Right forelimb (tissue), 1 donor: ENCODE measurements around the gene DYSF.

Source experiments
- DNase-seq: peaks from one replicate; pipeline ENCODE4 v3.0.0-alpha.2; 2018

Gene DYSF

DNA sequence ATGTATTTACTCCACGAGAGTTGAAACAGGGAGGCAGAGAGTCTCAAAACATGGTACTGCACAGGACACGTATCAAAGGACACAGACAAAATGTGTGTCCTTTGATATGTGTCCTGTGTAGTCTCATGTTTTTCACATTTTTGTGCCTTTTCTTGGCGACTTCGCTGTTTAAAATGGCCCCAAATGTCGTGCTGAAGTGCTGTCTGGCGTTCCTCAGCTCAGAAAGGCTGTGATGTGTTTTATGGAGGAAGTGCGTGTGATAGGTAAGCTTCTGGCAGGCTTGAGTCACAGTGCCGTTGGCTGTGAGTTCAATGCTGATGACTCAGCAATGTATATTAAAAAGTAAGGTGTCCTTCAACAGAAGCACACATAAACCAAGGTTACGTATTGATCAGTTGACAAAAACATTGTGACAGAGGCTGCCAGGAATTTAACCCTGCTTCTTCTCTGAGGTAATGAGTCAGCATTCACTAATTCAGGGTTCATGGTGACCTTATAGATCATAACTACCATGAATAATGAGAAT, 78.2 kb downstream of the DYSF start:
- DNase-seq = no peak

GRCh38 chr2:71532327-71532726, 79.0 kb downstream of the DYSF start:
- no peak for DNase-seq

GRCh38 chr2:71534201-71534600, 80.8 kb downstream of the DYSF start:
- DNase-seq = no peak

DNA sequence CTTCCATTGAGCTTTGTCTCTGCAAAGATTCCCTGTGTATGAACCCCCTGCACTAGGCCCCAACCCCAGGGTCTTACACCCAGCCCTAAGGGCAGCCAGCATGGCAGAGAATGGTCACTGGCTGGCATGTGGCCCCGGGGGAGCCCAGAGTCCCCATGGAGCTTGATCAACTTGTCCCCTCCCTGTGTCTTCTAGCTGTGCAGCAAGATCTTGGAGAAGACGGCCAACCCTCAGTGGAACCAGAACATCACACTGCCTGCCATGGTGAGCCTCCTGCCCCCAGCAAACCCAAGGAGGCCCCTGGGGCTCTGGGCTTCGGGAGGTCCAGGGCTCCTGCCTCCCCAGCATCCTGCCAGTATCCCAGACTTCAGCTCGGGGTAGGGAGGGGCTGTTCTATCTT, 81.5 kb downstream of the DYSF start:
- peak; percentile 23 for DNase-seq

DNA sequence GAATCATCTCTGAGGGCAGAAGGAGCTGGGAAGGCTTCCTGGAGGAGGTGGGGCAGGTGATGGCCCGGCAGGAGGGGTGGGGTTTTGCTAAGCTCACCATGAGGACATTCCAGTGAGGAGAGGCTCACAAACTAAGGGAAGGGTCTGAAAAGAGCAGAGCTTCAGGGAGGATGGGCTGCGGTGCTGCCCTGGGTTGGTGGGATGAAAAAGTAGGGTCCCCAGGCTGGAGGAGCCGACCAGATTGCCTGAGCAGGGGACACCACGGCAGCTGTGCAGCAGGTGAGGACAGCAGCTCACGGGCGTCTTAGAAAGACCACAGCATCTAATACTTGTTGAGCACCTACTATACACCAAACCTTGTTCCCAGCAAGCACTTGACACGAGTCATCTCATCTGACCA, 82.2 kb downstream of the DYSF start:
- peak; percentile 27 for DNase-seq

DNA sequence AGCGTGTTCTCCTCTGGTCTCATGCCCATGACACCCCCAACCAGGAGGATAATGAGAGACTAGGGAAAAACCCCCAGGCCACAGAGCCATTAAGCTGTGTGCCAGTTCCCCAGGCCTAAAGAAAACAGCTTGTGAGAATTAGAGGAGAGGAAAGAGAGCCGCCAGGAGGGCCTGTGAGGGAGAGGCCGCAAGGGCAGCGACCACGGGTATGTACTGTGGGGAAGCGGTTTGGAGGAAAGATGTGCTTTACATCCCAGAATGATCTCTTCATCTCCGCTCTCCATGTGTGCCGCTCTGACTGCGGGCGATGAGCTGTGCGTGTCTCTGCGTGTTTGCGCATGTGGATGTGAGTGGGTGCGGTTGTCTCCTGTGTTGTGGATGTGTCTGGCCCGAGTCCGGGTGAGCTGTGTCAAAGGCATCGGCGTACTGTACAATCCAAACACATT, 82.9 kb downstream of the DYSF start:
- DNase-seq = peak; percentile 64

GRCh38 chr2:71538241-71538640, 84.9 kb downstream of the DYSF start:
- DNase-seq = peak; percentile 26

- peak; percentile 30 for DNase-seq
Measured at GRCh38 chr2:71538656-71539265, 85.4 kb downstream of the DYSF start.

DNA sequence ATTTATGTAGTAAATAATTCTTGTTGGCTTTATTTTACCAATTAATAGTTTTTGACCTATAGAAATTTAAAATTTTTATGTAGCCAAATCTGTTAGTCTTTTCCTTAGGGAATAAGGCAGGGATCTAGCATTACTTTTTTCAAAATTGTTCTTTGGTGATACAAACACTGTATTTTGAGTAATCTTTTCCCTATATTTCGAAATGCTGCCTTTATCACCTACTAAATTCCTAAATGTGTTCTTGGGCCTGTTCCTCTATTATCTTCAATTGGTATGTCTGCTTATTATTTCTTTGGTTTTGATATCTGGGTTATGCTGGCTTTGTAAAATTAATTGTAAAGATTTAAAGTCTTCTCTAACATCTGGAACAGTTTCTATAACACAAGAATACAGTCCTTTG, 87.5 kb downstream of the DYSF start:
- DNase-seq = no peak

DNA sequence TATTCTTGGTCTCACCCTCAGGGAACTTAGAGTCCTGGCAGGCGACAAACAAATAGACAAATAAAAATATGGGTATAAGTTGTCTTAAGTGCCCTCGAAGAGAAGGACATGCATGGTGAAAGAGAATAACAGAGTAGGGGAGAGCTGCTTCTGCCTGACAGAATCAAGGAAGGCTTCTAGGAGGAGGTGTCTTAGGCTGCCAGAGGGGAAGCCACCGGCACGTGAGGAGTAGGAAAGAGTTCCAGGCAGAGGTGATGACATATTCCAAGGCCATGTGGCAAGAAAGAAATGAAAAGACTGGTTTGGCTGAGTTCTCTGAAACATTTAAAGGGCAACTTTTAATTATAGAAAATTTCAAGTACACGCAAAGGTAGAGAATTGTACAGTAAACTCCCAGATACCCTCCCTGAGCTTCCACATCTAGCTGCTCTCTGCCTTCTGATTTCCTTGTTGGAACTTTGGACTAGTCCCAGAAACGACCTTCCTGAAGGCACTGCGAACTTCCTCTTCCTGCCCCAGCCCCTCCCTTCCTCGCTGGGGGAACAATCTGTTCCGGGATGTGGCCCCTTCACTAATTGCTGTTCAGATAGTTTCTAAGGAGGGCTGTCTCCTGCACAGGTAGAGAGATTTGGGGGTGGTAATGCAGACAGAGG, 91.7 kb downstream of the DYSF start:
- DNase-seq = no peak

GRCh38 chr2:71545572-71546274, 92.4 kb downstream of the DYSF start:
- DNase-seq = peak; percentile 86

DNA sequence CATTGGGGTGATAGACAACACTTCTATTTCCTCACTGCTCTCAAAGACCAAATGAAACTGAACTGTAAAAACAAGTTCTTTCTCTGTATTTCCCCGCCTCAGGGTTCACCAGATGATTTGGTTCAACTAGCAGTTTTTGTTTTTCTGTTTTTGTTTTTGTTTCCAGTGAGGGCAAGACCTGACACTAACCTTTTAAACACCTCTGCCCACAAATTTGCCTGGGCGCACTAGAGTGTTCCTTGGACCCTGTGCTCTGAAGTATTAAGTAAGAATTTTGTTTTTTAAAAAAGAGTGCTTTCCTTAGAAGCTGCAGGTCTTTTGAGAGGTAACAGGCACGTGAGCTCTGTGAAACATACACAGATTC, 92.9 kb downstream of the DYSF start:
- DNase-seq = peak; percentile 4

GRCh38 chr2:71546777-71547281, 93.5 kb downstream of the DYSF start:
- peak; percentile 34 for DNase-seq

DNA sequence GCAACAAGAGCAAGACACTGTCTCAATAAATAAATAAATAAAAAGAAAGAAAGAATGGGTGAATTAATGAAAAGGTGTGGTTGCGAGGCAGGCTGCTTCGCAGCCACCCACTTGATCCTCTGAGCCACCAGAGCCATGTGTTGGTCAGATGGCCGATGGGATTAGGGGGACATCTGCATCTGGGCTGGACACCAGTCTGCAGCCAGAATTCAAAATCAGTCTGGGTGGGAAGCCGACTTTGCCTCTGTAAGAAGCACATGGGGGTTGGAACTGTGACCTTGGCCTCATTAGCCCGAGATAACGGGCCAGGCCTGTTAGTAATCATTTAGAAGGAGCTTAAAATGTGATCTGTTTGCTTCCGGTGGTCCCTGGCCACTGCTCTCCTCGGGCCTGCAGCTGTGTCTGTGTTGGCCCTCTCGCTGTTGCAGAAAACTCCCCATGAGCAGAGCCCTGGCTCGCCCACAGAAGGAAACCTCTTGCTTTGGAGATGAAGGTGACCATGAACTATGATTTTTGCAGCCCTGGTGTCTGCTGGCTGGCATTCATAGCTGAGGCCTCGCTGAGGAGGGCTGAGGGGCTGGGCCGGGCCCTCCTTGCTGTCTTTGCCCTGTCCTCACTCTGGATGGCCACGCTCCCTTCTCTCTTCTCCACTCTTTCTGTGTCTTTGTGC, 94.4 kb downstream of the DYSF start:
- peak; percentile 32 for DNase-seq

DNA sequence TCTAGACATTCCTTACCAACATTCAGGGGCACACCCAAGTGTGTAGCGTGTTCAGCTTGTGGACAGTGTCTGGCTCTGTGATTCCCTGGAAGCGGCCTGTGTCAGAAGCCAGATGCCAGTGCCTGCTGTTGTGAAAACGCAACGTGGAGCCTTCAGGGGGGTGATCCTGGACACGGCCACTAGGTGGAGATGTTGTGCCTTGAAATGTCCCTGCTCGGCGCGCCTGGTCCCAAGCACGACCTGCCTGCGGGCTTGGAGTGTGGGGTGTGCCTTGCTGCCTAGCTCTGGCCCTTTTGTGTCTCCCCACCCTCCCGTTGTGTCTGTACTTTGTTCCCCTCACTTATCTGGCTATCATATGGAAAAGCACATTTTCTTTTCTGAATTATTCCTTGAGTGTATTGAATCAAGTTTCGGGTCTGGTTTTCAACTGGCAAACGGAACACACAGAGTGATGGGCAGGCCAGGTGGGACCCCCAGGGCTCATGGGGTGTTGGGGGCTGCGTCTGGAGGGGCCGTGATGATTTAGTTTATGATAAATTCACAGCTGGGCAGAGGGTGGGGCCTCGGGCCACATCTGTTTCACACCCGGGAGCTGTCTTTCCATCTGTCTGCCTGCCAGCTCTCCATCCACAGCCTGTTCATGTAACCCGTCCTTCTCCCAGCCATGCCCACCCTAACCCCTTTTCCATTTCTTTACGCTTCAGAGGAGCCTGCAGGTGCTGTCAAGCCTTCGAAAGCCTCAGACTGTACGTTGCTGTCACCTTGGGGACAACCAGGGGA, 95.5 kb downstream of the DYSF start:
- peak; percentile 85 for DNase-seq

DNA sequence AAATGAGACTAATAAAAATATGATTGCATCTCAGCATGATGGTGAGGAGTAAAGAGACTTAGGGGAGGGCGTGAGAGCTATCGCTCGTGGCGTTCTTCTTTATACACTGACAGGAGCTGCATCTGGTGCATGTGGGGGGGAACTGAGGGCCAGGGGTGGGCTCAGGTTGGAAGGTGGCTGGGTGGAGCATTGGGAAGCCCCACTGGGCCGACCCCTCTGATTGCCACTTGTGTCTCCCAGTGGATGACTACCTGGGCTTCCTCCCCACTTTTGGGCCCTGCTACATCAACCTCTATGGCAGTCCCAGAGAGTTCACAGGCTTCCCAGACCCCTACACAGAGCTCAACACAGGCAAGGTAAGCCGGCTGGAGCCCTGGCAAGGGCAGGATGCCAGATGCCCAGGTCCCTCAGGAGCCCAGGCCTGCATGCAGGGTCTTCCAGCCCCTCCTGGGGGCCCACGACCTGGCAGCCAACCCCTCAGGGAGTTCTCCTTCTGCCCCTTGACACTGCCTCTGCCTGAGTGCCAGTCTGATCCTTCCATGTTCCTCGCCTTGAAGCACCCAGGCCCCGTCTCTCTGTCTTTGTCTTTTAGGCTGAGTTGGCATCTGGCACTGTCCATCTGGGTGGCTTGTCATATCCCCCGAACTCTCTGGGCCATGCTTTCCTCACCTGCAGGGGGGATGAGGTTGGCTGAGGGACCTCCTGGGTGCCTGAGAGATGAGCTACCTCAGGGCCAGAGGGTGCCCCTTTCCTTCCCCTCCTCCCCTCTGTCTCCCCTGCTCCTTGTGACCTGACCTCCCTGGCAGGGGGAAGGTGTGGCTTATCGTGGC, 97.7 kb downstream of the DYSF start:
- peak; percentile 36 for DNase-seq

DNA sequence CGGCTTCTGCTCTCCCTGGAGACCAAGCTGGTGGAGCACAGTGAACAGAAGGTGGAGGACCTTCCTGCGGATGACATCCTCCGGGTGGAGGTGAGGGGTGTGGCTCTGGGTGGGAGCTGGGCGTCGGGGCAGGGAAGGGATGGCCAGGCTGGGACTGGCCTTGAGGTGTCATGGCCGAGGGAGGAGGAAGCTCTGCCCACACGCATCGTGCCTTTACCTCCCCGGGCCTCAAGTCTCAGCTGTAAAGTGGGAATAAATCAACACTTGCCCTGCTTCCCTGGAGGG, 98.2 kb downstream of the DYSF start:
- DNase-seq = peak; percentile 21

GRCh38 chr2:71552356-71552755, 99.0 kb downstream of the DYSF start:
- DNase-seq = peak; percentile 36

- peak; percentile 44 for DNase-seq
Measured at GRCh38 chr2:71552861-71553301, 99.5 kb downstream of the DYSF start.

DNA sequence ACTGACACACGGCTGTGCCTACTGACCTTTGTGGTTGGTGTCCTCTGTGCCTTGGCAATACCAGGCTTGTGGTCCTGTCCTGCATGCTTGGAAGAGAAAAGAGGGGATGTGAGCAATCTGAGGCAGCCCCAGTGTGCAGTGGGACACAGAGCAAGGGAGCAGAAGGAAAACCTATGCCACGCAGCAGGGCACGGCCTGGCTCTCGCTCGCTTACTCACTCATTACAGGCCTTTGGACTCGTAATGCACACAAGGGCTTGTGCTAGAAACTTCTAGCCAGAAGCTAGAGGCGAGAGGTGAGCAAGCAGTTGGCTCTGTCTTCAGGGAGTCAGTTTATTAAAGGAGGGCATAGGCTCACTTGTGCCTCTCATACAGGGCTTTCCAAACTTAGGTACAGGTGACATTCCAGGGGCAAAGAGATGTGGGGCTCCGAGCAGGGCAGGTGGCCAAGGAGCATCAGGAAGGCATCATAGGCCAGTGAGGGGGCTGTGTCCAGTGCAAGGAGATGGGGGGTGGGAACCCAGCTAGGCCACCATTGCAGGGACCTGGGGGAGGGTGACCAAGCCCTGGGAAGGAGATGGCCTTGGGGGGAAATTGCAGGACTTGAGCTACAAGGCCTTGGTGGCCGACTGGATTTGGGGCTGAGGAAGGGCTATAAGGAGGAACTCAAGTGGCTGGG, 100.8 kb downstream of the DYSF start:
- peak; percentile 40 for DNase-seq

DNA sequence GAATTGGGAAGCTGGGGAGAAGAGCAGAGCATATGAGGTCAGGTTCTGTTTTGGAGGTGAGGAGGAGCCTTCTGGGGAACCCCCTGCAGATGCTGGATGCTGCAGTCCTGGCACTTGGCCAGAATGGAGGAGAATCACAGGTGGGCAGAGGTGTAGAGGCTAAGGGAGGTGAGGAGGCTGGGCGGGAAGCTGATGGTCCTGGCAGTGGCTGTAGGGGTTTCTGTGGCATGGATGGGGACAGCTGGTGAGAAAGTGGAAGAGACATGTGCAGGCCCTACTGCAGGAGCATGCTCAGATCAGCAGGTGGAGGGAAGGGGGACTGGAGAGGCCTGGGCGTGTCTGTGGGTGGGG, 101.3 kb downstream of the DYSF start:
- DNase-seq = no peak
